ENCODE data around the gene FOXP1. TPM values are rescaled to one million over a fixed set of nuclear protein-coding genes. Genes with fewer than 3 reads are reported as not detected.

Gene FOXP1
- total and polyA plus RNA-seq, 2 of the 13 experiments (the other 11 are each of a cell fraction or from before 2014, with no cell fraction given) = 40.4 to 59.0 TPM

- Histone ChIP-seq H2AFZ (ENCODE audit: low read length) (no peak overlapping the region), H3K9me3 (ENCODE audit: low read length) (no peaks in the 10 kb centered on the region), H3K4me1 (ENCODE audit: insufficient read depth, low read length) (peaks cover 2% of the 10 kb centered on the region), H4K20me1 (ENCODE audit: insufficient read depth, low read length) (no peaks in the 10 kb centered on the region), H3K9ac (ENCODE audit: insufficient read depth, low read depth, low read length) (no peak overlapping the region), H3K4me2 (ENCODE audit: low read depth, low read length) (no peak overlapping the region), H3K27me3 (ENCODE audit: control insufficient read depth in 1 of 2, insufficient read depth in 2 of 2, low read length in 2 of 2) (no peaks in the 10 kb centered on the region), H3K4me3 (replicated peaks in 1 of 3; ENCODE audit: insufficient read depth in 1 of 3, low read depth in 2 of 3, low read length in 3 of 3) (no peak overlapping the region), H3K27ac (ENCODE audit: extremely low read length, insufficient read depth, low read length) (no peak overlapping the region), H3K79me2 (ENCODE audit: insufficient read depth, low read length) (no peaks in the 10 kb centered on the region), H3K36me3 (replicated peaks in 1 of 2; ENCODE audit: control insufficient read depth in 1 of 2, insufficient read depth in 2 of 2, low read length in 2 of 2) (peaks cover 11 to 36% of the 10 kb centered on the region in 2 experiments)
- intact Hi-C loops (cut with micrococcal nuclease; ENCODE audit: unreplicated experiment) (no loop called here), in situ Hi-C loops (cut with HindIII; ENCODE audit: extremely low pct_ligation_motif_present, low pct_unique_long_range_greater_than_20kb) (no loop called here)
- ChIA-PET POLR2A (no interaction called here), CTCF (ENCODE audit: low intra/inter-chr PET ratio, low total read pairs) (no interaction called here)
- ATAC-seq (no peak), DNase-seq (ENCODE audit: low spot score) (no peak), FAIRE-seq (no peak)
- BruUV-seq (replicated peaks) = no TSS peak
- no peak for TF ChIP-seq STAT6 (CRISPR knock-in tag; IDR thresholded peaks at IDR 0.05; ENCODE audit: borderline replicate concordance)
- peak; percentile 99 for TF ChIP-seq ZNF317 (CRISPR knock-in tag; IDR thresholded peaks at IDR 0.05)
- WGBS (ENCODE audit: low lambda C conversion rate) = 91% methylated on average over 9 of the region's 9 CpGs
Measured at GRCh38 chr3:71491154-71491752, 92.3 kb downstream of the FOXP1 start.

GRCh38 chr3:71490692-71491091, 92.8 kb downstream of the FOXP1 start:
- in situ Hi-C loops (cut with HindIII; ENCODE audit: extremely low pct_ligation_motif_present, low pct_unique_long_range_greater_than_20kb) (no loop called here), intact Hi-C loops (cut with micrococcal nuclease; ENCODE audit: unreplicated experiment) (no loop called here)
- no peaks in the 10 kb centered on the region for H3K4me1 ChIP-seq (ENCODE audit: insufficient read depth, low read length)
- no peak overlapping the region for H3K4me3 ChIP-seq (replicated peaks in 1 of 3; ENCODE audit: insufficient read depth in 1 of 3, low read depth in 2 of 3, low read length in 3 of 3)
- no peaks in the 10 kb centered on the region for H3K9me3 ChIP-seq (ENCODE audit: low read length)
- no peak overlapping the region for H2AFZ ChIP-seq (ENCODE audit: low read length)
- no peaks in the 10 kb centered on the region for H3K79me2 ChIP-seq (ENCODE audit: insufficient read depth, low read length)
- BruUV-seq (replicated peaks) = no TSS peak
- no peaks in the 10 kb centered on the region for H3K27me3 ChIP-seq (ENCODE audit: control insufficient read depth in 1 of 2, insufficient read depth in 2 of 2, low read length in 2 of 2)
- no peak overlapping the region for H3K9ac ChIP-seq (ENCODE audit: insufficient read depth, low read depth, low read length)
- H3K27ac ChIP-seq (ENCODE audit: extremely low read length, insufficient read depth, low read length) = no peak overlapping the region
- ATAC-seq (no peak), FAIRE-seq (no peak), DNase-seq (ENCODE audit: low spot score) (no peak)
- ChIA-PET CTCF (ENCODE audit: low intra/inter-chr PET ratio, low total read pairs) (no interaction called here), POLR2A (no interaction called here)
- no peak overlapping the region for H3K4me2 ChIP-seq (ENCODE audit: low read depth, low read length)
- peaks cover 11 to 33% of the 10 kb centered on the region in 2 experiments for H3K36me3 ChIP-seq (replicated peaks in 1 of 2; ENCODE audit: control insufficient read depth in 1 of 2, insufficient read depth in 2 of 2, low read length in 2 of 2)
- no peaks in the 10 kb centered on the region for H4K20me1 ChIP-seq (ENCODE audit: insufficient read depth, low read length)
- TF ChIP-seq ZNF18 (CRISPR knock-in tag; IDR thresholded peaks at IDR 0.05; ENCODE audit: insufficient replicate concordance) = no peak
- no peak for TF ChIP-seq ZNF30 (CRISPR knock-in tag; IDR thresholded peaks at IDR 0.05)
- TF ChIP-seq KLF13 (CRISPR knock-in tag; IDR thresholded peaks at IDR 0.05) = no peak
- no peak for TF ChIP-seq ARID4A (CRISPR knock-in tag; IDR thresholded peaks at IDR 0.05; ENCODE audit: borderline replicate concordance)
- no peak for TF ChIP-seq ELF4 (CRISPR knock-in tag; IDR thresholded peaks at IDR 0.05; ENCODE audit: borderline replicate concordance)
- no peak for TF ChIP-seq ZBTB1 (CRISPR knock-in tag; IDR thresholded peaks at IDR 0.05; ENCODE audit: borderline replicate concordance)
- no peak for TF ChIP-seq ZNF816 (CRISPR knock-in tag; IDR thresholded peaks at IDR 0.05; ENCODE audit: borderline replicate concordance)
- WGBS (ENCODE audit: low lambda C conversion rate) = 100% methylated on average over 3 of the region's 3 CpGs
